Globus pallidus (tissue), 1 donor: ENCODE data around the gene RBFOX2.
A peak's percentile ranks its signal among the peaks of the same experiment; 100 is the strongest.

Source experiments
- DNase-seq: peaks from one replicate; pipeline ENCODE4 v3.0.0-alpha.2; 2015; ENCODE audit warnings: low spot score

The RBFOX2 gene

GRCh38 chr22:35930933-35931332, 97.7 kb downstream of the RBFOX2 start:
- DNase-seq, result peak; percentile 78

GRCh38 chr22:35928285-35928798, 100.3 kb downstream of the RBFOX2 start:
- DNase-seq, result no peak

- no peak for DNase-seq
Observed at GRCh38 chr22:35923026-35923425, 105.6 kb downstream of the RBFOX2 start.

- peak; percentile 64 for DNase-seq
Observed at GRCh38 chr22:35921777-35922176, 106.8 kb downstream of the RBFOX2 start.

- DNase-seq, result no peak
Observed at GRCh38 chr22:35921044-35921443, 107.6 kb downstream of the RBFOX2 start.

- DNase-seq, result no peak
Observed at GRCh38 chr22:35919002-35919542, 109.6 kb downstream of the RBFOX2 start.

- peak; percentile 31 for DNase-seq
Observed at GRCh38 chr22:35918456-35918855, 110.2 kb downstream of the RBFOX2 start.

- no peak for DNase-seq
Observed at GRCh38 chr22:35917651-35918050, 111.0 kb downstream of the RBFOX2 start.

GRCh38 chr22:35915477-35916013, 113.1 kb downstream of the RBFOX2 start:
- peak; percentile 24 for DNase-seq

GRCh38 chr22:35914665-35915476, 113.8 kb downstream of the RBFOX2 start:
- peak; percentile 95 for DNase-seq

- DNase-seq, result no peak
Observed at GRCh38 chr22:35914357-35914664, 114.3 kb downstream of the RBFOX2 start.

- DNase-seq, result peak; percentile 33
Observed at GRCh38 chr22:35913925-35914324, 114.7 kb downstream of the RBFOX2 start.

GRCh38 chr22:35912658-35913057, 116.0 kb downstream of the RBFOX2 start:
- no peak for DNase-seq

GRCh38 chr22:35911877-35912276, 116.7 kb downstream of the RBFOX2 start:
- DNase-seq, result no peak

GRCh38 chr22:35910926-35911325, 117.7 kb downstream of the RBFOX2 start:
- DNase-seq, result no peak

GRCh38 chr22:35910003-35910769, 118.4 kb downstream of the RBFOX2 start:
- DNase-seq, result no peak

GRCh38 chr22:35905894-35906293, 122.7 kb downstream of the RBFOX2 start:
- no peak for DNase-seq

GRCh38 chr22:35904752-35905151, 123.9 kb downstream of the RBFOX2 start:
- no peak for DNase-seq

- DNase-seq, result no peak
Observed at GRCh38 chr22:35904336-35904692, 124.3 kb downstream of the RBFOX2 start.

- no peak for DNase-seq
Observed at GRCh38 chr22:35903571-35904335, 124.9 kb downstream of the RBFOX2 start.

- DNase-seq, result no peak
Observed at GRCh38 chr22:35900483-35901168, 128.0 kb downstream of the RBFOX2 start.
